Middle frontal gyrus (tissue), 1 donor: ENCODE measurements around the gene MFN1.
"Not testable (repeated sequence)": the region's sequence is repeated elsewhere in the genome, so short reads cannot be mapped to it uniquely, and the experiment has no call there.

Source experiments
- DNase-seq: peaks from one replicate; pipeline ENCODE4 v3.0.0-alpha.2; 2015; ENCODE audit warnings: low spot score; ENCODE audit errors: extremely low spot score

MFN1 gene

DNA sequence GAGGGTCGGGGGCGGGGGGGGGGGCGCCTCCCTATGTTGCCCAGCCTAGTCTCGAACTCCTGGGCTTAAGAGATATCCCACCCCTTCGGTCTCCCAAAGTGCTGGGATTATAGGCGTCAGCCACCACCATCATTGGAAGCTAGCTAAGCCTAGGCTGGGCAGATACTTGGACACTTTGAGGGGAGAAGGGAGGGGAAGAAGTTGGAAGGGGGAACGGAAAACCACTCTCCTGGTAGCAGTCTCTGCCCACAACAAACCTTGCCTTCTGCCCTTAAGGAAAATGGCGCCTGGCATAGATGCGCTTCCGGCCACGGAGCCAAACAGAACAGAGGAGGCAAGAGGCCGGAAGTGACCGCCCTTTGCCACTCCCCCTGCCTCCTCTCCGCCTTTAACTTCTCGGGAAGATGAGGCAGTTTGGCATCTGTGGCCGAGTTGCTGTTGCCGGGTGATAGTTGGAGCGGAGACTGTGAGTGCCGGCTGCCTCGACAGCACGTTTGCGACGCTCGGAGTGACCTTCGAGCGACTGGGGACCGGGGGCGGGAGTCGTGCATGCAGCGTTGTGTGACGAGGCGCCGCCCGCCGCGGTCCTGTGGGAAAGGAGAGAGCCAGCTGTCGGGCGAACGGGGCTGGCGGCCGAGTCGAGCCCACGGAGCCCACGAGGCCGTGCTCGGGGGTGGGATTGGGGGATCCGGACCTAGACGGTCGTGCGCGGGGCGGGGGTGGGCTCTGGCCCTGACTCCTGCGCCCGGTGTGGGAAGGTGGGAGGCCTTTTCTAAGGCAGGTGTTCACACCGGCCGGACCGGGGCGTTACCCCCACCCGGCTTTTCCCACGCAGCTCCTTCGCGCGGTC, at the start of gene MFN1:
MFN1 (plus strand) TSS at position 365 of the 850 bp plus-strand sequence. CDS start 1,143 bp downstream, outside the sequence.
- peak; percentile 95 for DNase-seq

- no peak for DNase-seq
Observed at GRCh38 chr3:179297971-179298725, 49.4 kb upstream of the MFN1 start.

DNA sequence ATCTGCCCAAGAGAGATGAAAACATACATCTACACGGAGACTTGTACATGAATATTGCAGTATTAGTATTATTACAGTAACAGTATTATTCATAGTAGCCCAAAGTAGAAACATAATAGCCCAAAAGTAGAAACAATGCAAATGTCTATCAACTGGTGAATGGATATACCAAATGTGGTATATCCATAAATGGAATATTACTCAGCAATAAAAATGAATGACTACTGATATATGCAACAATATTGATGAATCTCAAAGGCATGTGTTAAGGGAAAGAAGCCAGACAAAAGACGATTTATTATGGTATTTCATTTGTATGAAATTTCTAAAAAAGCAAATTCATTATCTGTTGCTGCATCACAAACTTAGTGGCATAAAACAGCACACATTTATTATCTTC, 48.2 kb upstream of the MFN1 start:
- DNase-seq, result no peak

GRCh38 chr3:179299999-179300613, 47.4 kb upstream of the MFN1 start:
- DNase-seq, result no peak

DNA sequence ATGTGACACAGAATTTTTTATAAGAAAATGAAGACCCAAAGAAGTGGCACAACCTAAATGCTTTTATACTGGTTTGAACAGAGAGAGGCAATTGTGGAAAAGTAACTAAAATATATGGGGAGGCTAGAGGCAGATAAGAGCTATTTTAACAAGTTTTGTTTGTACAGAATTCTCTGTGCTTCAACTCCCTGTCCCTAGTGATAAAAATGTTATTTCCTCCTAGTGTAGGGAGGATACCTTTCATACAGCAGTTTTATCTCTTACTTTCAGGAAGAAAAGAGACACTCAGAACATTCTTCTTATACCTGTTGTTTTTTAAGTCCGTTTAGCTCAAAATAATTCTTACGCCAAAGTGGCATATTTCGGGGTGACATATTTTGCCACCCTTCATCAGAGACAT, 45.9 kb upstream of the MFN1 start:
- no peak for DNase-seq

DNA sequence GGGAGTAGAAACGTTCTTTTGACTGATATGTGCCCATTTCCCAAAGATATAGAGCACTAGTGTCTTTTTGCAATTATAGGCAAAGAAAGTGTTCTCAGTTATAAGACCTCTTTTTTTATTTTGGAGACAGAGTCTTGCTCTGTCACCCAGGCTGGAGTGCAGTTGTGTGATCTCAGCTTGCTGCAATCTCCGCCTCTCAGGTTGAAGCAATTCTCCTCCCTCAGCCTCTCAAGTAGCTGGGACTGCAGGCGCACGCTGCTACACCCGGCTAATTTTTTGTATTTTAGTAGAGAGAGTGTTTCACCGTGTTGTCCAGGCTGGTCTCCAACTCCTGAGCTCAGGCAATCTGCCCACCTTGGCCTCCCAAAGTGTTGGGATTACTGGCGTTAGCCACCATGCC, 45.4 kb upstream of the MFN1 start:
- DNase-seq, result no peak

GRCh38 chr3:179304605-179305004, 42.9 kb upstream of the MFN1 start:
- no peak for DNase-seq

GRCh38 chr3:179307362-179307761, 40.1 kb upstream of the MFN1 start:
- not testable (repeated sequence) for DNase-seq

GRCh38 chr3:179308001-179308400, 39.5 kb upstream of the MFN1 start:
- no peak for DNase-seq

DNA sequence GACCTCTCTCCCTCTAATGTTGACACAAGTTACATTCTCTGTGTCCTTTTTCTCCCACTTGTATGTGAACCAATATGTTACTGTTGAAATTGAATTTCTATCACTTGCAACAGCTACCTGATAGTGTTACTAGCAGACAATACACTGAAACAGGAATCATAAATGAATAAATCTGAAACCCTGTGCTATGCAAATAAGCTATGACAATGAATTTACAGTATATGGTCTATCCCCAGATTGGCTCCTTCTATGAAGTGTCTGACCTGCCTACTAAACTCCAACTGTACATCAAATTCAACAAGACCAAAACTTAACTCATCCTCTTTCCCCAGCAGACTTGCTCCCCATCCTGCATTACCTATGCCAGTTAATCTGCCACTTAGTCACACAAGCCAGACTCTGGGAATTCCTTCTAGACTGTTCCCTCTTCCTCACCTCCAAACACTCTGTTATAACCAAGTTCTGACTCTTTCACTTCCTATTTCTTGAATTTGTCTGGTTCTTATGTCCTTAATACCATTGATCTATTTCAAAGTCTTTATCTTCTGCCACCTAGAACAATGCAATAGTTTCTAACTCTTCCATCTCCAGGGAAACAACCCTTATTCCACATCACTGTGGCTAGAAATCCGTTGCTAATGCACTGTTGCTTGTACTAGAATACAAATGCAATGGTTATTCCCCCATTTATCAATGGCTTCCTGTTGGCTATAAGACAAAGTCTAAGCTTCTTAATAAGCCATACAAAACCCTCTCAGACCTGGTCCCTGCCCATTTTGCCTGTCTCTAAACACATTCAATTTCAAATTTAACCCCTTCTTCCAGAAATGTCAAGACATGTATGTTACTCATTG, 38.1 kb upstream of the MFN1 start:
- DNase-seq, result no peak

DNA sequence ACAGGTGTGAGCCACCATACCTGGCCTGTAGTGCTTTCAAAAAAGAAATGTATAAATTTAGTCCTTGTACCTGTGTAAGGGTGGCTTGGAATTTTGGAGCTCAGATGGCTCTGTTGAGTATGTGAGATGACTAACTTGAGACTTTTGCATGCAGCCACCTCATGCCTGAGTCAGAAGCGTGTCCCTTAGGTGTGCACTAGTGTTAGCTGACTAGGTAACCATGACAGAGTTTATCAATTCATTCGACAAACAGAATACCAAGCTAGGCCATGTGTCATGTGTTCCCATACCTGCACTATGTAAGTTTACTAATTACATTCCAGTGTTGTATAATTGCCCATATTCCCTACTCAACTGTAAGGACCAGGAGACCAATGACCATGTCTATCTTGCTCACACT, 28.6 kb upstream of the MFN1 start:
- no peak for DNase-seq

- DNase-seq, result peak; percentile 40
Observed at GRCh38 chr3:179321668-179322285, 25.7 kb upstream of the MFN1 start.

DNA sequence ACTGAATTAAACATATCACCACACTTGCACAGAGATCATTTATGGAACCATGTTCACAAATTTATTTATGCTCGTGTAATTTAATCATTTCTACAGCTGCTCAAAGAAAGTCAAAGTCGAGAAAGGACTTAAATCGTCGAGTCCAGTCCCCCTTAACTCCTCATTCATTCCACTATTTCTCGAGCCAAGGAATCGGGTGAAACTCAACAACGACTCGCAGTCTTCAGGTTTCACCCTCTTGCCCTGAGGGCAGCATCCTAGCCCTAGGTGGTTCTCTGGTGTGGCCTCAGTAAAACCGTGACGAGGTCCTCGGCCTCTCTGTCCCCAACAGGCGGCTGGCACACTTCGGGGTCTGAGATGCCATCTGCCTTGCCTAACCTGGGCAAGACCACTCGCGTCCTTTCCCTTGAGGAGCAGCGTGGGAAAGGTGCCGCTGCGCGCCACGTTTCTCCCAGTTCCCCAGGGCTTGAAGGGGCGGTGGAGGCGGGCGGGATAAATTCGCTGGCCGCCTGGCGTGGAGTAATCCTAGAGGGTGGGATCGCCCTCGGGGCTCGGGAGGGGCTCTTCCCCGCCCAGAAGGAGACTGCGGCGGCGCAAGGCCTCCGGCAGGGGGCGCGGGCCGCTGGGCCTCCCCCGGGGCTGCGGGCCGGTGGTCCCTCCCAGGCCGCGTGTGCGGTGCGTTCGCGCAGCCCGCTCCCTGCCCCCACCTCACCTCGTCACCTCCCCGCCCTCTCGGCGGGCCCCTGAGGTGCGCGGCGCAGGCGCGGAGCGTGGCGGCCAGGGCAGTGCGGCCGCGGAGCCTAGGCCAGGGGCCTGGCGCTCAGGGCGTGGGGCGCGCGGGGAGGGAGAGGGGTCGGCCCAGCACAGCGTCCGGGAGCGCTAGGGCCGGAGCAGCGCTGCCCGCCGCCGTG, 25.0 kb upstream of the MFN1 start, which contains the start of gene ZNF639:
ZNF639 (plus strand) TSS at position 746 of the 911 bp plus-strand sequence. CDS start 5,263 bp downstream, outside the sequence.
- peak; percentile 45 for DNase-seq

DNA sequence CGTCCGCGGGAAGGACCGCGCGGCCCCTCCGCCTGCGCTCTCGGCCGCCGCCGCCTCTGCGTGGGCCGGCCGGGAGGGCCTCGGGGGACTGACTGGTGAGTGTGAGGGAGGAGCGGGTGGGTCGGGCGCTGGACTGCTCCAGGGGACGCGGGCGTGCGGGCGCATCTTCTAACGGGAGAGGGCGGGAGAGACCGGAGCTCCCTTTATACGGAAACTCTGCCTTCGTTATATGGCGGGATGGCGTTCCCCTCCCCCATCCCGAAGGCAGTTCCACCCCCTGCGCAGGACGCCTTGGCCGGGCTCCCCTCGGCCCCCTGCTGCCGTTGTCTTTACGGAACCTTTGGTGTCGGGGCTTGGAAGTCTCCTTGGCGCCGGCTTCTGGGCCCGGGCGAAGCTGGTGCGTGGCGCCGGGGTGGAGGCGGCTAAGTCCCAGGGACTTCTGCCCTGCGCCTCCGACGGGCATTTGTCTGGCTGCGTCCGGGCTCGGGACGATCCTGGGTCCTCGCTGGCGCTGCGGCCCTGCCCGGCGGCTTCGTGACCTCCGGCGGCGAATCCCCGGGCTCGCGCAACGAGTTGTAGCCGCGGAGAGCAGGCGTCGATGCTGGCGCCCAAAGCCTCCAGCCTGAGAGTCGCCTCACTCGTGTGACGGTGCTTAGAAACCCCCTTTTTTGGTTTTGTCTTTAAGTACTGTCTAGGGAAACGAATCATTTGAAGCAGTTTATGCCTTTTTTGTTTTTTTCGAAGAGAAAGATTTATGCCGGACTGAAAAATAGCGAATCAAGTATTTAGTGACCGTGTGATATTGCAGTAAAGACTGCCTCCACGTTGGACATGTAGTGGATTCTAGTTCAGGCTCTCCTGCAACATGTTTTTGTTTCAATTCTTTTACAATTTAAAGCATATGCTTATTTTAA, 24.1 kb upstream of the MFN1 start:
- peak; percentile 31 for DNase-seq

DNA sequence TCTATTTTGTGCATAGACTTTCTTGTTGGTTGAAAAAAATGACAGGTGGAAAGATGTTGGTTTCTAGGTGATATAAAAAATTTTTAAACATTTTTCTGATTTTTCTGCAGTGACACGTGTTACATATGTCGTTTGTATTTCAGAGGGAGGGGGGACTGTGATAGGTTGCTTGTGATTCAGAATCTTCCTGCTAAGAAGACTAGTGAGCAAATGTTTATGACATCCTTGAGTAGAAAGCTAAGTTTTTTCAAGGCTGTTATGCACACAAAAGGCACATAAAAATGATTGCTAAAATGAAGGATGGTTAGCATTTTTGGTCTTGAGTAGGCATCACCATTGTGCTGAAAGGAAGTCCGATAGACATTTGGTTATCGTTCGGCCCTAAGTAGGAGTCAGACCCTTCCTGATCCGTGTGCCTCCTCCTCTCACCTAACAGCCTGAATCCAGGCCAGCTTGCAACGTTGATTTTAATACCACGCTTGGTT, 23.2 kb upstream of the MFN1 start:
- DNase-seq, result no peak

GRCh38 chr3:179330438-179330837, 17.1 kb upstream of the MFN1 start:
- no peak for DNase-seq

GRCh38 chr3:179332240-179332639, 15.3 kb upstream of the MFN1 start:
- no peak for DNase-seq

GRCh38 chr3:179333084-179333483, 14.4 kb upstream of the MFN1 start:
- DNase-seq, result no peak
